Transverse colon (tissue), 4 donors: ENCODE results near the gene TMPRSS2. TPM values are rescaled to one million over a fixed set of nuclear protein-coding genes. Genes with fewer than 3 reads are reported as not detected.

Experiments
- DNase-seq: peaks from one replicate; pipeline ENCODE4 v3.0.0-alpha.2; 2019
- H3K27ac ChIP-seq, 4 donors: fragments of 200-600 bp; sonication (generic); 2 replicates each; pipeline ENCODE4 v1.5.1; 2016 to 2018; ENCODE audit warnings: inconsistent platforms in 4 of 4
- H3K27me3 ChIP-seq: fragments of 200-600 bp; sonication (generic); 2 replicates; pipeline ENCODE4 v1.5.1; 2017; ENCODE audit warnings: inconsistent platforms
- H3K36me3 ChIP-seq, 4 donors: fragments of 200-600 bp; sonication (generic); 2 replicates each; pipeline ENCODE4 v1.5.1; 2017 to 2019; ENCODE audit warnings: inconsistent platforms in 4 of 4
- H3K4me1 ChIP-seq, 4 donors: fragments of 200-600 bp; sonication (generic); 2 replicates each; pipeline ENCODE4 v1.5.1; 2017 to 2020; ENCODE audit warnings: inconsistent platforms in 4 of 4
- H3K4me3 ChIP-seq, 4 donors: fragments of 200-600 bp; sonication (generic); 1 replicate in 1 of 4; 2 replicates in 3 of 4; pipeline versions ENCODE4 v1.5.1 to v1.6.1; 2017 to 2019; ENCODE audit warnings: inconsistent platforms in 4 of 4
- H3K9me3 ChIP-seq, 2 donors: fragments of 200-600 bp; sonication (generic); 2 replicates each; pipeline ENCODE4 v1.5.1; 2017 to 2019; ENCODE audit warnings: inconsistent platforms in 2 of 2
- EP300 ChIP-seq: sonication (generic); formaldehyde crosslinking; IDR thresholded peaks from one replicate; pipeline ENCODE4 v1.6.1; 2017; ENCODE audit warnings: antibody characterized with exemption, low read depth
- POLR2A ChIP-seq: fragments of 450-650 bp; IDR thresholded peaks from one replicate; pipeline ENCODE4 v1.6.1; 2016; ENCODE audit warnings: antibody characterized with exemption, mild to moderate bottlenecking, moderate library complexity
- POLR2AphosphoS5 ChIP-seq, 3 donors: sonication (generic); formaldehyde crosslinking; IDR thresholded peaks; one replicate each; pipeline ENCODE4 v1.6.1; 2016; ENCODE audit warnings: antibody characterized with exemption in 3 of 3
- WGBS, 2 donors: methylation state at CpG; one replicate each; pipeline ENCODE4 v1.1.5; 2018; ENCODE audit warnings: low coverage in 1 of 2; 5-methylcytosine and 5-hydroxymethylcytosine counted together
- in situ Hi-C, 4 donors: fragments of 200-750 bp; cut with MboI; loops; one replicate each; pipeline versions ENCODE4 v1.15.0 to v1.15.1; 2017; ENCODE audit warnings: low sequenced_read_pairs in 3 of 4, low pct_ligation_motif_present in 1 of 4, low pct_unique_long_range_greater_than_20kb in 1 of 4
- intact Hi-C: fragments of 100-400 bp; cut with DNase I; formaldehyde crosslinking; loops from one replicate; pipeline ENCODE4 v1.15.1; 2023; ENCODE audit warnings: low total_unique reads
- total RNA-seq, 4 donors: library from RNA; depleted of rRNA; stranded (reverse); fragments of >200 nt; gene quantifications; one replicate each; pipeline ENCODE4 v1.1.0, GENCODE V29; 2016
- TF ChIP-seq, protein P1 (sequence below), 5 experiments: fragments of 200-600 bp in 3 of 5; fragments of 450-650 bp in 2 of 5; sonication (generic) in 3 of 5; IDR thresholded peaks; 1 replicate in 2 of 5; 2 replicates in 3 of 5; pipeline ENCODE4 v1.5.1; 2016 to 2017; ENCODE audit warnings: antibody characterized with exemption in 5 of 5, inconsistent platforms in 3 of 5, mild to moderate bottlenecking in 2 of 5, moderate library complexity in 1 of 5

TMPRSS2 gene
- total RNA-seq, 4 donors from 2014 or later, result 65.3 to 557 (median 485) TPM

DNA sequence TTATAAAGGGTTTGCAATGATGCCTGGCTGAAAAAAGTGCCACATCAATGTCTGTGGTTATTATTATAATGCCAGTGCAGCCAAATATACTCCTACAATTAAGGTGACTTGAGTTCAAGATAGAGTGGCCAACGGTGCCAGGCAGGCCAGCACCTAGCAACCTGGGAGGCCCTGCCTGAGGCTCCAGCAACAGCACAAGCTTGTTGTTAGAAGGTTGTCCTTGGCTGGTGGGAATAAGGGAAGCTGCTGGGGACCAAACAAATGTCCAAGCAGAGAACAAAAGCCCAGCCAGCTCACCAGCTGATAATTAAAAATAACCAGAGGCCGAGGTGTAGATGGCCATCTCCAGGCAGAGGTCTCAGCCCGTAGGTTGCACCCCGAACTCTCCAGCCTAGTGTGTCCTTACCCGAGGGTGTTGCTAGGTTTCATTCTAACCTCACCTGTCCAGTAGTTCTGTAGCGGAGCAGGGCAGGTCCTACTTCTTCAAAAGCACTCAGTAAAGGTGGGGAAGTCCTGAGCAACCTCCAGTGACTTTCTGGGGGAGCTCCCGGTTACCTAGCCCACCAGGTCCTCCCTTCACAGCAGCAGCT lies 1.9 kb downstream of the TMPRSS2 start:
- H3K4me3 ChIP-seq, result peak overlapping the region; percentile 32 to 83 (median 60)
- peak overlapping the region; percentile 87 to 94 (median 92) for H3K27ac ChIP-seq
- no peaks in the 10 kb centered on the region for H3K9me3 ChIP-seq
- TF ChIP-seq EP300 (no peak), POLR2A (no peak), POLR2AphosphoS5 (IDR thresholded peaks at IDR 0.05) (no peak)
- TF ChIP-seq, protein P1, sequence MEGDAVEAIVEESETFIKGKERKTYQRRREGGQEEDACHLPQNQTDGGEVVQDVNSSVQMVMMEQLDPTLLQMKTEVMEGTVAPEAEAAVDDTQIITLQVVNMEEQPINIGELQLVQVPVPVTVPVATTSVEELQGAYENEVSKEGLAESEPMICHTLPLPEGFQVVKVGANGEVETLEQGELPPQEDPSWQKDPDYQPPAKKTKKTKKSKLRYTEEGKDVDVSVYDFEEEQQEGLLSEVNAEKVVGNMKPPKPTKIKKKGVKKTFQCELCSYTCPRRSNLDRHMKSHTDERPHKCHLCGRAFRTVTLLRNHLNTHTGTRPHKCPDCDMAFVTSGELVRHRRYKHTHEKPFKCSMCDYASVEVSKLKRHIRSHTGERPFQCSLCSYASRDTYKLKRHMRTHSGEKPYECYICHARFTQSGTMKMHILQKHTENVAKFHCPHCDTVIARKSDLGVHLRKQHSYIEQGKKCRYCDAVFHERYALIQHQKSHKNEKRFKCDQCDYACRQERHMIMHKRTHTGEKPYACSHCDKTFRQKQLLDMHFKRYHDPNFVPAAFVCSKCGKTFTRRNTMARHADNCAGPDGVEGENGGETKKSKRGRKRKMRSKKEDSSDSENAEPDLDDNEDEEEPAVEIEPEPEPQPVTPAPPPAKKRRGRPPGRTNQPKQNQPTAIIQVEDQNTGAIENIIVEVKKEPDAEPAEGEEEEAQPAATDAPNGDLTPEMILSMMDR (IDR thresholded peaks at IDR 0.05), result no peak
- H3K4me1 ChIP-seq, result peaks cover 0 to 54% (median 28%) of the 10 kb centered on the region in 4 donors
- intact Hi-C loops, result no loop called here
- DNase-seq, result no peak
- in situ Hi-C loops, result no loop called here
- no peaks in the 10 kb centered on the region for H3K36me3 ChIP-seq
- peaks cover 40% of the 10 kb centered on the region for H3K27me3 ChIP-seq
- WGBS, 2 donors, result 44% methylated on average over 7 of the region's 7 CpGs; no CpG with 5 or more reads in 1 of the 2 donors

DNA sequence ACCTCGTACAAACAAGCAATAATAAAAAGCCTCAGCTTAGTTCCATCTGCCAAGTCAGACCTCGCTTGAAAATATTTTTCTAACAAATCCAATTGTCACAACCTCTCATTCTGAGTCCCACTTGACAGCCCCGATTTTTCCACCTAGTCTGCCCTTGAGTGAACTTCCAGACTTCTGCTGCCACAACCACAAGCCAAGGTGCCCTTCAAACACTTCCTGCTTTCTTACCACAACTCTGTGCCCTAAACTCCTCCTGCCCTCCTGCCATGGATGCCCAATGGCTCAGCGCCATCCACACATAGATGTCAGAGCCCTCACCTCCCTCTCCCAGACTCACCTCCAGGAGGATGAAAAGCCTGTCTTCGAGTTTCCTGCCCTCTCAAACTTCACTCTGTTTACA lies 3.9 kb downstream of the TMPRSS2 start:
- peak overlapping the region in 2 of 4 donors; percentile 61 to 83 for H3K4me3 ChIP-seq
- peaks cover 0 to 58% (median 33%) of the 10 kb centered on the region in 4 donors for H3K4me1 ChIP-seq
- in situ Hi-C loops, result no loop called here

DNA sequence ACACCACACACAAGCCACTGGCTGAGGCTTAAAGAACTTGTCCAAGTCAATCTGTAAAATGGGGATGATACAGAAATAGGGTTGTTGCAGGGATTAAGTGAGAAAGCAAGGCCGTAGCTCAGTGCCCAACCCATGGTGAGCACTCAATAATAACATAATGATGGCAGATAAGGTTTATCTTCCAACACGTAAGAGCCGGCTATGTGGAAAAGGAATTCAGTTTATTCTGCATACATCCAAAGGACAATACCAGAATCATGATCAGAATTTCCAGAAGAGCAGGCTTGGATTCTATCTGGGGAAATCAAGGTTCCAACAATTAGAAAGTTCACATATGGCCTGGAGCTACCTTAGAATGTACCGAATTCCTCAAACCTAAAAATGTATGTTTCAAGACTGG lies 4.6 kb downstream of the TMPRSS2 start:
- Histone ChIP-seq H3K27me3 (peaks cover 25% of the 10 kb centered on the region), H3K4me3 (peak overlapping the region in 2 of 4 donors; percentile 61 to 83), H3K9me3 (no peaks in the 10 kb centered on the region), H3K27ac (peak overlapping the region; percentile 87 to 94 (median 92)), H3K4me1 (peaks cover 0 to 58% (median 34%) of the 10 kb centered on the region in 4 donors), H3K36me3 (no peaks in the 10 kb centered on the region)
- TF ChIP-seq POLR2A, result peak; percentile 3
- TF ChIP-seq, protein P1 (IDR thresholded peaks at IDR 0.05), result no peak
- WGBS, 2 donors, result 67 to 70% methylated on average over 4 of the region's 4 CpGs
- intact Hi-C loops (no loop called here), in situ Hi-C loops (no loop called here)
- DNase-seq, result no peak

More for the DNA sequence above, 3.9 kb downstream of the TMPRSS2 start:
- intact Hi-C loops, result no loop called here
- peak overlapping the region; percentile 87 to 94 (median 92) for H3K27ac ChIP-seq
- H3K9me3 ChIP-seq, result no peaks in the 10 kb centered on the region
- peaks cover 32% of the 10 kb centered on the region for H3K27me3 ChIP-seq
- no peak for DNase-seq
- TF ChIP-seq POLR2AphosphoS5 (IDR thresholded peaks at IDR 0.05) (peak in 2 of 3 donors; percentile 18 to 22), POLR2A (peak; percentile 22), EP300 (no peak)
- TF ChIP-seq, protein P1 (IDR thresholded peaks at IDR 0.05), result no peak
- H3K36me3 ChIP-seq, result no peaks in the 10 kb centered on the region
- 35 to 36% methylated on average over 5 of the region's 5 CpGs for WGBS, 2 donors

DNA sequence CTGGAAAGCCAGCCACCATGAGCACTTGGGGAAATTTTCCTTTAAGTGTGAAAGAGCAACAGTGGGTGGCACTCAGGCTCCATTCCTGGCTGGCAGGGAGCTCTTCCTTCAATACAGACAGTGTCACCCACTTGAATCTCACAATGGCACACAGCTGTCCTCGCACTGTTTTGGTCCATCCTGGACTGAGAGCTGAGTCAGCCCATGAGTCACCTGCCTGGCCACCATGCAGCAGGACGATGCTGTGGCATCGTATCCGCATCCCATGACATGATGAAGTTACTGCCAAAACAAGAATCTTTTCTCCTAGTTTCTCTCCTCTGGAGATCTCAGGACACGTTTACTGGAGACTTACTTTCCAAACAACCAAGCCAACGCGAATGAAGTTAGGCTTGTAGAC lies 6.0 kb downstream of the TMPRSS2 start:
- intact Hi-C loops, result no loop called here
- H3K27ac ChIP-seq, result peak overlapping the region; percentile 87 to 94 (median 92)
- DNase-seq, result no peak
- TF ChIP-seq EP300 (no peak), POLR2AphosphoS5 (IDR thresholded peaks at IDR 0.05) (peak in 1 of 3 donors; percentile 24), POLR2A (no peak)
- TF ChIP-seq, protein P1 (IDR thresholded peaks at IDR 0.05), result no peak
- H3K4me3 ChIP-seq, result no peak overlapping the region
- H3K4me1 ChIP-seq, result peaks cover 0 to 70% (median 36%) of the 10 kb centered on the region in 4 donors
- H3K9me3 ChIP-seq, result no peaks in the 10 kb centered on the region
- peaks cover 10% of the 10 kb centered on the region for H3K27me3 ChIP-seq
- in situ Hi-C loops, result no loop called here
- WGBS, 2 donors, result 73% methylated on average over 7 of the region's 7 CpGs; no CpG with 5 or more reads in 1 of the 2 donors
- H3K36me3 ChIP-seq, result no peaks in the 10 kb centered on the region
